GM13976 (cell line): ENCODE data around the gene TM2D3.

Experiments
- DNase-seq: peaks from one replicate; pipeline ENCODE4 v3.0.0; 2012; ENCODE audit warnings: low spot score
- in situ Hi-C: fragments of 300-500 bp; cut with MboI; formaldehyde crosslinking; loops from one replicate; pipeline ENCODE4 v1.12.0; 2022; ENCODE audit warnings: low sequenced_read_pairs, mixed read lengths, inconsistent platforms; ENCODE audit not compliant: unreplicated experiment
- TF ChIP-seq, protein P1 (sequence below): IDR thresholded peaks from 2 replicates; pipeline ENCODE4 v1.5.1; 2012; ENCODE audit warnings: borderline replicate concordance, mild to moderate bottlenecking; ENCODE audit not compliant: insufficient read depth; ENCODE audit errors: extremely low read depth, missing control alignments, control extremely low read depth

TM2D3 gene

DNA sequence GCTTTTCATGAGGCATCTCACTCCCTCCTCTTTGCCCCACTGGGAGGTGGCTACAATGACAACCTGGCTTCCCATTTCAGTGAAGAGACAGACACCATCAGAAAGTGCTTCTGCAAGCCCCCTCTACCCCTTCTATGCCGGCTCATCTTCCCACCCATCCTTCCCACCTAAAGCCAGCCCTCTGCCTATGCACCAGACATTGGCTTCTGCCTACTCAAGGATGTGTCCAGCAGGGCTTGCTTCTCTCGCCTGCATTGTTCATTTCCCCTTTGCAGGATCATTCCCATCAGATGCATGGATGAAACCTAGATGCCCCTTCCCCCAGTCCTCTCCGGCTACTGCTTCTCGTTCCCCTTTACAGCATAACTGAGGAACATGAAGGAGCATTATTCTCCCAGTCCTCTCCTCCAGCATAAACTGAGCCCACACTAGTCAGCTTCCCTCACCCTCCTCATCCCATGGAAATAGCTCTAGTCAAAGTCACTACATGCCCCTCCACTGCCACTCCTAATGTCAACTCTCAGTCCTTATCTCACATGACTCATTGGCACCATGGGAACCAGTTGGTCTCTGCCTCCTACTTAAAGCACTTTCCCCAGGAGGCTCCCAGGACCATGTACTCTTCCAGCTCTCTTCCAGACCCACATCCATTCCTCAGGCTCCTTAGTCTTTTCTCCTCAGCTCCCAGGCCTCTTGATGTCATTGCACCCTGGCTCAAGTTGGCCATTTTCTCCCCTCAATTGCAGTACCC, 47.9 kb downstream of the TM2D3 start:
- DNase-seq = no peak
- TF ChIP-seq, protein P1, sequence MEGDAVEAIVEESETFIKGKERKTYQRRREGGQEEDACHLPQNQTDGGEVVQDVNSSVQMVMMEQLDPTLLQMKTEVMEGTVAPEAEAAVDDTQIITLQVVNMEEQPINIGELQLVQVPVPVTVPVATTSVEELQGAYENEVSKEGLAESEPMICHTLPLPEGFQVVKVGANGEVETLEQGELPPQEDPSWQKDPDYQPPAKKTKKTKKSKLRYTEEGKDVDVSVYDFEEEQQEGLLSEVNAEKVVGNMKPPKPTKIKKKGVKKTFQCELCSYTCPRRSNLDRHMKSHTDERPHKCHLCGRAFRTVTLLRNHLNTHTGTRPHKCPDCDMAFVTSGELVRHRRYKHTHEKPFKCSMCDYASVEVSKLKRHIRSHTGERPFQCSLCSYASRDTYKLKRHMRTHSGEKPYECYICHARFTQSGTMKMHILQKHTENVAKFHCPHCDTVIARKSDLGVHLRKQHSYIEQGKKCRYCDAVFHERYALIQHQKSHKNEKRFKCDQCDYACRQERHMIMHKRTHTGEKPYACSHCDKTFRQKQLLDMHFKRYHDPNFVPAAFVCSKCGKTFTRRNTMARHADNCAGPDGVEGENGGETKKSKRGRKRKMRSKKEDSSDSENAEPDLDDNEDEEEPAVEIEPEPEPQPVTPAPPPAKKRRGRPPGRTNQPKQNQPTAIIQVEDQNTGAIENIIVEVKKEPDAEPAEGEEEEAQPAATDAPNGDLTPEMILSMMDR = no peak
- in situ Hi-C loops = no loop called here

DNA sequence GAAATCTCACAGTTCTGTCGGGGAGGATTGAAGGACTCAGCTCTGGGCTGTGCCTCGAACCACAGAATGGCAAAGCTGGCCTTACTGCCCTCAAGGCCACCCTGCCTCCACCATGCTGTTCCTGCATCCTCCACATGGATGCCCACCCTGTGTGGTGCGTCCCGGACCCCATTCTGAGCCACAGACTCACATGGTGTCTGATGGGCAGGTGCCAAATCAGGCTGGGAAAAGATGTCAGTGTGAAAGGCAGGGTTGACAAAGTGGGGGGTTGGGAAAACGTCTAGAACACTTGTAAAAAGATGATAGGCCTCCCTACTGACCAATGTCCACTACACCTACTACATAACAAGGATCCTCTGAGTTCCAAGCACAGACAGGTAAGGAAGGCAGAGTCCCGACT, 49.4 kb downstream of the TM2D3 start:
- in situ Hi-C loops = no loop called here
- DNase-seq = no peak
- TF ChIP-seq, protein P1 = no peak

DNA sequence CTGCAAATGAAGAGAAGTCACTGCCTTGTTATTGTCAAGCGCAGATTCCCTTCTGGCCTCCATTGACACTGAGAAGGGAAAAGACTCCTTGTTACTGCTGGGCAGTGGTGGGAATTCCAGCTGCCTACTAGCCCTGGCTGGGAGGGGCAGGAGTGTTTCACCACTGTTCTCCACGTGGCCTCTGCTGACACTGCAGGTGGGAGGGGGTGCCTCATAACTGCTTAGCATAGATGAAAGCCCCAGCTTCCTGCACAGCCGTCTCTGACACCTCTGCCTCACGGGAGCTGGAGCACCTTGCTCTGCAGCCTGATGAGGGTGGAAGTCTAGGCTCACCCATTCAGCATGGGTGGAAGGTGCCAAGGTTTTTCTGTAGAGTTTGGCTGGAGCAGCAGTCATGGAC, 52.1 kb downstream of the TM2D3 start:
- in situ Hi-C loops = no loop called here
- TF ChIP-seq, protein P1 = no peak
- DNase-seq = no peak

DNA sequence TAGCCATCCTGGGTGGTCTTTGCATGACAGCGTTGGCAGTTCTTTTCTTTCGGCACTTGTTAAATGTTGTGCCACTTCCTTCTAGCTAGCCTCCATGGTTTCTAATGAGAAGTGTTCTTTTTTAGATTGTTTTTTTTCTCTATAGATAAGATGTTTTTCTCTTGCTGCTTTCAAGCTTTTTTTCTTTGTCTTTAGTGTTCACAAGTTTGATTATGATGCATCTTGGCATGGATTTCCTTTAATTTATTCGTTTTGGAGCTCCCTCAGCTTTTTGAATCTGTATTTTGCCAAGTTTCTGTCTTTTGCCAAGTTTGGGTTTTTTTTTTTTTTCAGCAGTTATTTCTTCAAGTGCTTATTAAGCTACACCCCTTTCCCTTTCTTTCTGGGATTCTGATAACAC, 53.1 kb downstream of the TM2D3 start:
- no peak for DNase-seq
- in situ Hi-C loops = no loop called here
- TF ChIP-seq, protein P1 = no peak

DNA sequence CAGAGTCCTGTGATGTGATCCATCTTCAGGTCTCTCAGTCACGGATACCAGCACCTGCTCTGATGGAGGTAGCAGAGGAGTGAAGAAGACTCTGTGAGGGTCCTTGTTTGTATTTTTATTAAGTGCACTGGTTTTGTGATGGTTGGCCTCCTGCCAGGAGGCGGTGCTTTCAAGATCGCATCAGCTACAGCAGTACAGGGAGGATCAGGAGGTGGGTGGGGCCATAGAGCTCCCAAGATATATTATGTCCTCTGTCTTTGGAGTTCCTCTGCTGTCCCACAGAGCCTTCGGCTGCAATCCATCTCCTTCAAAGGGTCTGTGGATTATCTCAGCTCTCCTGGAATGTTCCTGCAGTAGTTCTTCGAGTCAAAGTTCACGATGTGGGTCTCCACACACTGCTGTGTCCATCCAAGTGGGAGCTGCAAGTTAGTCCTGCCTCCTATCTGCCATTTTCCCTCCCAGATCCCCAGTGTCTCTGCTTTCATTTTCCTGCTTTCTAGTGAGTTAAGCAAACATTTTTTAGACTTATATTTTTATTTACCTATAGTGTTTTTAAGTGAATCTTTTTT, 54.7 kb downstream of the TM2D3 start:
- in situ Hi-C loops = no loop called here
- DNase-seq = no peak

DNA sequence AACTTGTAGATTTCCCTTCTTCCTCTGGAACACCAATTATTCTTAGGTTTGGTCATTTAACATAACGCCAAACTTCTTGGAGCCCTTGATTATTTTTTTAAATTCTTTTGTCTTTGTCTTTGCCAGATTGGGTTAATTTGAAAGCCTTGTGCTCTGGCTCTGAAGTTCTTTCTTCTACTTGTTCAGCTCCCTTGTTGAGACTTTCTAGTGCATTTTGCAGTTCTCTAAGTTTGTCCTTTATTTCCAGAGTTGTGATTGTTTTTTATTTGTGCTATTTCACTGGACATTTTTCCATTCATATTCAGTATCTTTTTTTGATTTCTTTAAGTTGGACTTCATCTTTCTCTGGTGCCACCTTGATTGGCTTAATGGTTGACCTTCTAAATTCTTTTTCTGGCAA, 55.5 kb downstream of the TM2D3 start:
- in situ Hi-C loops = no loop called here
- TF ChIP-seq, protein P1 = no peak
- no peak for DNase-seq

More for the DNA sequence above, 54.7 kb downstream of the TM2D3 start:
- TF ChIP-seq, protein P1 = no peak
